ENCODE data around the gene CSNK1G3.

Gene CSNK1G3

GRCh38 chr5:123537845-123538244, 25.9 kb downstream of the CSNK1G3 start:
- in situ Hi-C loops (cut with HindIII; ENCODE audit: low sequenced_read_pairs), result no loop called here
- no peak for DNase-seq (ENCODE audit: low read depth)
- H3K4me3 ChIP-seq (ENCODE audit: low read depth, low read length), result no peak overlapping the region
- no peak for TF ChIP-seq CTCF (IDR thresholded peaks at IDR 0.05; ENCODE audit: low read depth, low read length, missing control alignments)

- DNase-seq (ENCODE audit: low read depth), result no peak
- in situ Hi-C loops (cut with HindIII; ENCODE audit: low sequenced_read_pairs), result no loop called here
- no peak for TF ChIP-seq CTCF (IDR thresholded peaks at IDR 0.05; ENCODE audit: low read depth, low read length, missing control alignments)
- H3K4me3 ChIP-seq (ENCODE audit: low read depth, low read length), result no peak overlapping the region
Observed at GRCh38 chr5:123538670-123539459, 26.9 kb downstream of the CSNK1G3 start.

- no peak for TF ChIP-seq CTCF (IDR thresholded peaks at IDR 0.05; ENCODE audit: low read depth, low read length, missing control alignments)
- in situ Hi-C loops (cut with HindIII; ENCODE audit: low sequenced_read_pairs), result no loop called here
Observed at GRCh38 chr5:123540534-123540933, 28.6 kb downstream of the CSNK1G3 start.

GRCh38 chr5:123543438-123543837, 31.5 kb downstream of the CSNK1G3 start:
- TF ChIP-seq CTCF (IDR thresholded peaks at IDR 0.05; ENCODE audit: low read depth, low read length, missing control alignments), result no peak
- in situ Hi-C loops (cut with HindIII; ENCODE audit: low sequenced_read_pairs), result no loop called here
- no peak for DNase-seq (ENCODE audit: low read depth)
- H3K4me3 ChIP-seq (ENCODE audit: low read depth, low read length), result no peak overlapping the region

More at GRCh38 chr5:123540534-123540933, 28.6 kb downstream of the CSNK1G3 start:
- H3K4me3 ChIP-seq (ENCODE audit: low read depth, low read length), result no peak overlapping the region
- no peak for DNase-seq (ENCODE audit: low read depth)

GRCh38 chr5:123545506-123545905, 33.5 kb downstream of the CSNK1G3 start:
- no peak overlapping the region for H3K4me3 ChIP-seq (ENCODE audit: low read depth, low read length)
- DNase-seq (ENCODE audit: low read depth), result no peak
- in situ Hi-C loops (cut with HindIII; ENCODE audit: low sequenced_read_pairs), result no loop called here
- peak; percentile 18 for TF ChIP-seq CTCF (IDR thresholded peaks at IDR 0.05; ENCODE audit: low read depth, low read length, missing control alignments)

GRCh38 chr5:123546657-123547056, 34.7 kb downstream of the CSNK1G3 start:
- DNase-seq (ENCODE audit: low read depth), result no peak
- no peak for TF ChIP-seq CTCF (IDR thresholded peaks at IDR 0.05; ENCODE audit: low read depth, low read length, missing control alignments)
- H3K4me3 ChIP-seq (ENCODE audit: low read depth, low read length), result no peak overlapping the region
- in situ Hi-C loops (cut with HindIII; ENCODE audit: low sequenced_read_pairs), result no loop called here

Data from astrocyte of the cerebellum (primary cell).